NCI-H2107 treated with DMSO at 0.1 percent for 48 hours (cell line): ENCODE results near the gene CRYGA.
"Not testable (repeated sequence)": the region's sequence is repeated elsewhere in the genome, so short reads cannot be mapped to it uniquely, and the experiment has no call there.

Source experiments
- DNase-seq: peaks from one replicate; lab custom pipeline; 2025; ENCODE audit not compliant: unreplicated experiment; lab: John Stamatoyannopoulos, UW

The CRYGA gene

DNA sequence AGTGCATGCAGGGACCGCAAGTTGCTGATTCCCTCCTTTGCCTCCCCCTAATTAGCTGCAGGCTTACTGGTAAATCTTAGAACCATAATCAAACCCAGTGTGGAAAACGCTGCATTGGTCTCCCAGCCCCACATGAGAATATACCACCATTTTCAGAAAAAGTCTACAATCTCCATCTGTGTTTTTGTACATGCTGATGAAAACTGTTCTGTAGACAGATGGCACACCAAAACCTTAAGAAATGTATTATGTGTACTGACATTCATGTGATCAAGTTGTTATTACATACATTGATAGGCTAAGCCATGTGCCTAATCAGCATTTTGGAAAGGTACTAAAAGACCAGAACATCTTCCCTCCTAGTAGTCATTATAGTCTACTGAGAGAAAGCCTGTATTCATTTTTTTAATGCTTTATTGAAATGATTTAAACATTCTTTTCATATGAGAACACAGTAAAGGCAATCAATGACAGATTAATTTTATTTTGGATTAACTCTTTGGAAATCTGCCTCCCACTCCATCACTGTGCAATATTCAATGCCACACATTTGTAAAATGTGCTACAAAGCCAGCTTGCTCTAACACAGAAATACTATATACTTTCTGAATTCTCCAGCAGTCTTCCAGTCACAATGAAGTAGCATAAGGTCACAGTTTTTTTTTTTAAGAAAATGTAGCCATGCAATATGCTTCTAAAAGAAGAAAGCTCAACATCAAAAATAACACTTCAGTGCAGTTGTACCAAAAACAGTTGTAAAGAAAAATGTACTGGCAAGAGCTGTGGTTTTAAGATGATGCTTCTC, 1.8 kb upstream of the CRYGA start:
- DNase-seq = no peak

DNA sequence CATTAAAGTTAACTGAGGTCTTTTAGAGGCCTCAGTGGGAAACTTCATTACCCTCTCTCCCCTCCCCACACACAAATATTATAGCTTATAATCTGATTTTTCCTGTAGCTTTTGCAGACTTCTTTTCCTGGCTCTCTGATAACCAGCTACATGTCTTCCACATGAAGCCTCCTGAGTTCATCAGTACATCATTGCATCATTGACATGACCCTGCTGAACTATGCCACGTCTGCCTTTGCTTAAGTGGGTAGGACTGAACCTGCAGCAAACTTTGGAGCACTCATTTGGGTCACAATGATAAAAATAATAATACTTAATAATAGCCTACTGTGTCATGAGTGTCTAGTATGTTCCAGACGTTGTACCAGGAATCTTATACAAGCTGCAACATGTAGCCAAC, 7.0 kb downstream of the CRYGA start:
- DNase-seq = no peak

DNA sequence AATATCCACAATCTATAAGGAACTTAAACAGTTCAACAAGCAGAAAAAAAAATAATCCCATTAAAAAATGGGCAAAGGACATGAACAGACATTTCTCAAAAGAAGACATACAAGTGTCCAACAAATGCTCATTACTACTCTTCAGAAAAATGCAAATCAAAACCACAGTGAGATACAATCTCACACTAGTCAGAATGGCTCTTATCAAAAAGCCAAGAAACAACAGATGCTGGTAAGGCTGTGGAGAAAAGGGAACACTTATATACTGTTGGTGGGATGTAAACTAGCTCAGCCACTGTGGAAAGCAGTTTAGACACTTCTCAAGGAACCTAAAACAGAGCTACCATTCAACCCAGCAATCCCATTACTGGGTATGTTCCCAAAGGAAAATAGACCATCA, 10.2 kb downstream of the CRYGA start:
- DNase-seq = no peak

DNA sequence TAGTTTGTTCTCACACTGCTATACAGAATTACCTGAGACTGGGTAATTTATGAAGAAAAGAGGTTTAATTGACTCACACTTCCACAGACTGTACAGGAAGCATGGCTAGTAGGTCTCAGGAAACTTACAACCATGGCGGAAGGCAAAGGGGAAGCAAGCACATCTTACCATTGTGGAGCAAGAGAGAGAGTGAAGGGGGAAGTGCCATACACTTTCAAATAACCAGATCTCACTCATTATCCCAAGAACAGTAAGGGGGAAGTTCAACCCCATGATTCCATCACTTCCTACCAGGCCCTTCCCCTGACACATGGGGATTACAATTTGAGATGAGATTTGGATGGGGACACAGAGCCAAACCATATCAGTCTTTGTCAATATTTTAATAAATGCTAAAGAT, 12.4 kb downstream of the CRYGA start:
- no peak for DNase-seq

DNA sequence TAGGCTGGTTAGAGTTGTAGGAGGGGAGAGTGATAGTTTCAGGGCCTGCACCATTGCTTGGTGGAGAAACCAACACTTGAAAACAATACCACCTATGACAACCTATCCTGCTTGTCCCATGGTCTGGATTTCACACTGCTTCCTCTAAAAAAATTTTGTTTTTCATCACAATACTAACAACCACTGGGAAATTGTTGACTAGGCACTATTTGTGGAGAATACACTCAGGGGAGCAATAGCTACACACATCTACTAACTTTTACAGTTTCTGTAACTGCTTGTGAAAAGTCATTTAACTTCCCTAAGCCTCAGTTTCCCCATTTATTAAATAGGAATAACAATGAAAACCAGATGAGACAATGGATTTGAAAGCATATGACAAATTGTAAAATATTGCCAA, 13.3 kb downstream of the CRYGA start:
- DNase-seq = no peak

DNA sequence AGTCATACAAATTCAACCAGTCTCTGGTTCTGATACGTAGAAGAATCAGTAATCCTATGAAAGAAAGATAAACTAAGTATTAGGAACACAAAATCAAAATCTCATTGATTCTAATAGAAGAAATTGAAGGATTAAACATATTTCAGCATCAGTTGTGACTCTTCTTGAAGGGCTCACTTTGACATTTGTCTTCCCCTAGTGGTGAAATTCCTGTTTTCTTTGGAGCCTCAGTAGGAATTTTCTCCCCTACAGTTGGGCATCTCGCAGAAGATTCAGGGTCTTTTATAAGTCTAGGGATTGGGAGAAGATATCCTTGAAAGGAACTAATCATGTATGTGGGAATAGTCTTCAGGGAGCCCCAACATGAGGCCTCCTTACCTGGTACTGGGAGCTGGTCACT, 14.6 kb downstream of the CRYGA start:
- DNase-seq = no peak

DNA sequence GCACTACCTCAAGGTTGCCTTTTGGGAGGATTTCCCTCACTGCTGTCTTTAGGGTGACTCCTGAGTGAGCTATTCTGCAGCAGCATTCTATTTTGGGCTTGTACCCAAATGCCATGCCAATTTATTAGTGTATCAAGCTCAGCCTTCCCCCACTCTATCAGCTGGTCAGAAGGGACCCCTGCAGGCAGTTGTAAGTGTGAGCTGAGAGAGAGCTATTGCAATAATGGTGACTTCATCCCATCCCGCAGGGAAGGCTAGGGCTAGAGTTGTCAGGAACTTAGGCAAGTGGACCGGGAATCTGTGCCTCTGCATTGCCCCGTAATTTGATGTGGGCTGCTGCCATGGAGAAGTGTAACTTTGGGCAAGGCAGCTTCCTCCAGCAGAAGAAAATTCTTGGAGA, 15.6 kb downstream of the CRYGA start:
- no peak for DNase-seq

DNA sequence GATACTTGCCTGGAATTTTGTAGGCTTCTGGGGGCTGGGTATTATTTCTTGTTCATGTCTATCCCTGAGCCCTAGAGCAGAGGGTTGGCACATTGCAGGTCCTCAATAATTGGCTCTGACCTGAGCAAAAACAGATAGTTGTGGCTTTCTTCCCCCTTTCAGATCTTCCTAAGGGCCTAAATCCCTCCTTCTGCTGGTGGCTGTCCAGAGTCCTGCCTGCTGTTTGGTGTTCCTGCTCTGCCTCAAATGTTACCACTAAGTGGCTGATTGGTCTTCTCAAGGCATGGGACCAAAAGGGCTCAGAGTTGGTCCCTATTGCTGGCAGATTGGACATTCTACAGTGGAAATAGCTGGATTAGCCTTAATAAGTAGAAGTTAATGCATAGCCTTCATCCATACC, 16.4 kb downstream of the CRYGA start:
- DNase-seq = no peak

DNA sequence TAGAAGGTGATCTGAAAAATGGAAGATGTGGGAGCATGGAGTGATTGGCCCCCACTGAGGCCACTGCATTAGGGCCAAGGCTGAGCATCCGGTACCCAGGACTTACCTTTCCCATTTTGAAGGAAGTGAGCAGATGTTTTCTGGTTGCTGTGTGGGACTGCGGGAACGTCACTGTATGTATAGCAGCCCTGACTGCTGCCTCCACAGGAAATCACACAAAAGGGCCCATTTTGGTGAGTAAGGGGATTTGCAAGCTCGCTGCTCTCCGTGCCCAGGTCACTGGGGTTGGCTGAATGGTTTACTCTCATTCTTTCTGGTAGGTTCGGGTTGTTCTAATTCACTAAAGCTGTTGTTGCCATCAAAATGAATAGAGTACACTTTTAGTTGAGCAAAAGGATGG, 17.4 kb downstream of the CRYGA start, which contains the start of gene CRYGB:
Gene CRYGB, minus strand, starts transcription at position 153 of the 400 bp plus-strand sequence. Its CDS starts 38 bp downstream, at position 115.
- no peak for DNase-seq

DNA sequence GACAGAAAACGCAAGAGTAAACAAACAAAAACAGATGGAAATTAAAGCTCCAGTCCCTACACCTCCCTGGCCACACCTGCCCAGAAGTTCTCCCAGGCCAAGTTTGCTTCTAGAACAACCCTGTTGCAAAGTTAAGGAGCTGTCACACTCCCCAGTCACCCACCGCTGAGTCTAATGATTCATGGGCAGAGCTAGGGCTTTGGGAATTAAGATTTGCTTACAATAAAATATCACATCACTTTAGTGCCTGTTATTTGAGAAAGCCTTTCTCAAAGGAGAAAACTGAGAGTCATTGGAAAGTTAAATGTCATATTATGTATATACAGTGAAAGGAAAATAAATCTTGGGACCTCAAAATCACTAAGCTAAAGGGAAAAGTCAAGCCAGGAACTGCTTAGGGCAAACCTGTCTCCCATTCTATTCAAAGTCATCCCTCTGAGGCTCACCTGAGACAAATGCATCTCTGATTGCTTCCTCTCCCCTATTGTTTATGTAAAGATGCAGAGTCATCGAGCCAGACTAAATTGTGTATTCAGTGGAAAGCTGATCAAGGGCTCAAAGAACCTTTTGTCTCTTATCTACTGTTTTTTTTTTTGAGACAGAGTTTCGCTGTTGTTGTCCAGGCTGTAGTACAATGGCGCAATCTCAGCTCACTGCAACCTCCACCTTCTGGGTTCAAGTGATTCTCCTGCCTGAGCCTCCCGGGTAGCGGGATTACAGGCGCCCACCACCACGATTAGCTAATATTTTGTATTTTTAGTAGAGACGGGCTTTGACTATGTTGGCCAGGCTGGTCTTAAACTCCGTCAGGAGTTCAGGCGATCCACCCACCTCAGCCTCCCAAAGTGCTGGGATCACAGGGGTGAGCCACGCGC, 20.2 kb downstream of the CRYGA start:
- DNase-seq = peak; percentile 20

DNA sequence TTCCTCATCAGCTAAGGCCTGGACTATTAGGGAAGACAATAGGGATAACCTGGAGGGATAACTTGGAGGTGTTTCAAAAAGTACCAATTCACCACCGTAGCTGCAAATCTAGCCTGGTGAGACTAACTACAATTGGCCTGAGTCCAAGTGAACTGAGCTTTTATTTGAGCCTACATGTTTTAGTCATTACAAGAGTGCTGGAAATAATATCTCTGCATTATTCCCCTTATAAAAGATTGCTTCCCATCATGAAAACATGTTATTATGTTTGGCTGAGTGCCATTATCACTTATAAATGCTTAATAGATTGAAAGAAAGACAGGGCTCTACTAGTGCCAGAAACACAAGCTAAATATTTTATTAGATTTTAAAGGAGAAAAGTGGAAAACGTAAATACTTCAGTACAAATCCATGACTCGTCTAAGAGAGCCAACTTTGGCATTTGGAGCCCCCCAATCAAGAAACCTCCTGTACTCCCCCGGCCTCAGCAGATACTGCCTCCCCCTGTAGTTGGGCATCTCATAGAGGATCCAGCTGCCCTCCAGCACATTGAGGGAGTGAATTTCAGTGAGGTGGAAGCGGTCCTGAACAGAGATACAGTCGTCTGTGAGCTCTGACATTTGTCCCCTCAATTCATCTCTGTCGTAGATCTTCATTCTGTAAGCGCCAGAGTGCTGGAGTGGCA, 21.0 kb downstream of the CRYGA start:
- peak; percentile 74 for DNase-seq

DNA sequence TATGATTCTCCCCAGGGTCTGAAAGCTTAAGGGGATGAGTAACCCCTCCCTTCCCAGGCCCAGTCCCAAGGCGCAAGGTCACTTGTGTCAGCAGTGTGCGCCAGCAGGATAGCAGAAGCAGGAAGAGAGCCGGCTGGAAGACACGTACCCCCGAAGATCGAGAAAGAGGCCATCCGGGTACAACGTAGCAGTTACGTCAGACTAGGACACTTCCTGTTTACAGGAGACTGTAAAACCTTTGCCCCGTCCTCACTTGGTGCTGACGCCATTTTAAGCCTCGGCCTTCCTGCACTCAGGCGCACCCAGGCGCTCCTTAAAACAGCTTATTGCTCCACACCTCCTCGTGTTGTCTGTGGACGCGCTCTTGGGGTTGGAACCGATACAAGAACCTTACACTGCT, 23.9 kb downstream of the CRYGA start:
- DNase-seq = no peak

DNA sequence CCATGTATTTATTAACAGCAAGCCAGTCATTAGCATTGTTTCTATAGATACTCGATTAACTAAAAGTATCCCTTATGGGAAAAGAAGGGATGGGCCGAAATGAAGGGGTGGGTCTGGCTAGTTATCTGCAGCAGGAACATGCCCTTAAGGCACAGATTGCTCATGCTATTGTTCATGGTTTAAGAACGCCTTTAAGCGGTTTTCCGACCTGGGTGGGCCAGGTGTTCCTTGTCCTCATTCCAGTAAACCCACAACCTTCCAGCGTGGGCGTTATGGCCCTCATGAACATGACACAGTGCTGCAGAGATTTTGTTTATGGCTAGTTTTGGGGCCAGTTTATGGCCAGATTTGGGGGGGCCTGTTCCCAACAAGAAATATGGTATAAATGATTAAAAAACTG, 25.1 kb downstream of the CRYGA start:
- DNase-seq = not testable (repeated sequence)

DNA sequence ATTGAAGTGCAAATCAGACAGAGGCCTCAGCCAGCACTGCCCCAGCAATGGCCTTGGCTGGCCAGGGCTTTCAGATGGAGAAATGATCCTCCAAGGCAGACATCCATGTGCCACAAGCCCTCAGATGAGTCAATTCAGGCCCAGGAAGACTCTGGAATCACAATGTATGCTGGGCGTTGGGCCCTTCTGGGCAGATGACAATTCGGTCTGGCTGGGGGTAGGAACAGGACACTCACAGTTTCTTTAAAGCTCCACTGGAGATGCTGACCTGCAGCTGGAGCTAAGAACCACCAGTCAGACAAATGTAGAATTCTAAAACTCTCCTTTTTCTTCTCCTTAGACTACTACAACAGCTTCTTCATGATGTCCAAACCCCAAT, 26.7 kb downstream of the CRYGA start:
- DNase-seq = no peak

DNA sequence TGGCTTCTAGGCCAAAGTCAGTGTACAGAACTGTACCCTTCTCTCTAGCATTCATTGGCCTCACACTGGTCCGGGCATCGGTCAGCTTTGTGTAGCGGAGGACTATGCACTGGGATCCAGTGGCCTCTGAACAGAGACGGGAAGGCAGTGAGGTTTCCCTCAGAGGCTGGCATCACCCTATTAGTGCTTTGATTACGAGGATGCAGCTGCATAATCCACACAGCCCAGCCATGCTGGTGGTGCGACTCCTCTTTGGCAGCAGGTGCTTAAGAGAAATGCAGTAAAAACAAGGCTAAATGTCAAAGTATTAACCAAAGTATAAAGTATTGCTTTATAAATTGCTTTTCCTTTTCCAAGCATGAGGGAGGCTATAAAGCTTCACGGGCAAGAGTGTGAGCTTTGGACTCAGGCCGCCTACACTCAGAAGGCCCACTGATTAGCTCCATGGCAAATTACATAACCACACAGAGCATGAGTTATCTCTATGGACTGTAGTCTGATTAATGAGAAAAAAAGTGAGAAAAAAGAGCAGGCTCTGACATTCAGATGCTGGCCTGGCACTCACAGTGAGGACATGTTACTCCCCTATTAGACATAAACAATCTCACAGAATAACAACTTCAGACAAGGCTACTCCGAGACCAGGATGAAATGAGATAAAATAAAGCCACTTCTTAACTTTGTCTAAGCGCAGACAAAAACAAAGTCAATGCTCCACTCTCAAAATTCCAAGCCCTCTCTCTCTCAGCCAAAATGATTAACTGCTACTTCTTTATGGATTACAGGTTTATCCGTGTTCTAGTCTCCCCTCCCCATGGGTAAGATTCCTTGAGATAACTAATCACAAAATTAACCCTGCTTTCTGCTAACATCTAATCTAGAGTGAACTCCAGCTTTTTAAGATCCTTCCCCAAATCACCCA, 27.3 kb downstream of the CRYGA start:
- DNase-seq = no peak

DNA sequence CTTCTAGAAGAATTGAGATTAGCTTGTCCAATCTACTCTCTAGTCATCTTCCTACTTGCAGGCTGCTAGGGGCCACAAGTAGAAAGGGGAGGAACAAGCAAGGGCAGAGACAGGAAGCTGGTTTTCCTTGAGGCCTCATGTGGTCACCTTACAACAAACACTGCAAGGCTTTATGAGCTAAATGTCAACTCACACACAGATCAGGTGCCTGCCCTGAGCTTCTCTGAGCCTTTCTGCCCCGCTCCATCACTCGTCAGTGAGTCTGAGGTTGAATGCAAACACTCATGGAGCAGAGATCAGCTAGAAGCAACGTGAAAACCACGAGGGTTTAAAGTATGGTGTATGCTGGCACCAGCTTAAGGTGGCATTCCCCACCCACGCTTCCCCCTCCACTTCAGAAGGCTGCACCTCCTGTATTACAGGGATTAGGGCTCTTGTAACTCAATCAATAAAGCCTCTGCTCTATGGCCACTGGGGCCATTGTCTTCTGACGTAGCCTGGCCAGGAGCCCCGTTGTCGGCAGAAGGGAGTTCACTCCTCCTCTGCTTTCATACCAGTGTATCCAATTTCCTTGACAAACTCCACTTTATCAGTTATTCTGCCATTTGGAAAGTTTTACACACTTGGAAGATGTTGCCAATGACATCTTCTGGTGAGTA, 28.3 kb downstream of the CRYGA start:
- no peak for DNase-seq

DNA sequence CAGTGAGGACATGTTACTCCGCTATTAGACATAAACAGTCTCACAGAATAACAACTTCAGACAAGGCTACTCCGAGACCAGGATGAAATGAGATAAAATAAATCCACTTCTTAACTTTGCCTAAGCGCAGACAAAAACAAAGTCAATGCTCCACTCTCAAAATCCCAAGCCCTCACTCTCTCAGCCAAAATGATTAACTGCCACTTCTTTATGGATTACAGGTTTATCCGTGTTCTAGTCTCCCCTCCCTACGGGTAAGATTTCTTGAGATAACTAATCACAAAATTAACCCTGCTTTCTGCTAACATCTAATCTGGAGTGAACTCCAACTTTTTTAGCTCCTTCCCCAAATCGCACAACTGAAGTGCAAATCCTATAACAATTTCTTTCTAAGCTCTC, 32.7 kb downstream of the CRYGA start:
- no peak for DNase-seq

DNA sequence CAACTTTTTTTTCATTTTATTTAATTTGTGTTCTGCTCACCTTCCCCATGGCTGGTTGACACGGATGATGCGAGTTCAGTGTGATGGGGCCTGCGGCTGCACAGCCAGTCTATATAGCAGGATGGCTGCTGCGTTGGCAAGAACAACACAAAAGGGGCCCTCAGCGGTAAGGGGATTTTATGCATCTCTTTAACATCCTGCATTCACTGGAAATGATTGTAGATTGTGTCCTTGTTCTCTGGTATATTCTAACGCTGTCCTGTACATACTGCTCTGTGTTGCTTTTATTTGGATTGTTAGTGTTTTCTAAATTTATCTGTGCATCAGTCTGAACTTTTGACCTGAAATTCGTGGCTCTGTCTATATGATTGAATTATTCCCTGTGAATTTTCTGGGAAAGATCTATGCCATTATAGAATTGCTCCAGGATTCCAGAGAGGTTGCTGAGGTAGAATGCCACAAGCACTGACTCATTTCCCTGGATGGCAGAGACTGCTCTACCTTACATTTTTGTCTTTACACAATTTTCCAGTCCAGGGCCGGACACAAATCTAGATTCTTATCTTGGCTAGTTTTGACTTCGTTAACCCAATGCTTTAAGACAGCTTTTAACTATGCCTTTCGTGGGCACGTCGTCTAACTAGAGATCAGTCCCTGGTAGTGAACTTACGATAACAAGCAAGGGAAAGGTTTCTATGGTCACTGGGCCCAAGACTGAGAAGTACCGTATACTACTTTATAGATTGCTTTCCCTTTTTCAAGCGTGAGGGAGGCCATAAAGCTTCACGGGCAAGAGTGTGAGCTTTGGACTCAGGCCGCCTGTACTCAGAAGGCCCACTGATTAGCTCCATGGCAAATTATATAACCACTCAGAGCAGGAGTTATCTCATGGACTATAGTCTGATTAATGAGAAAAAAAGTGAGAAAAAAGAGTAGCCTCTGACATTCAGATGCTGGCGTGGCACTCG, 33.4 kb downstream of the CRYGA start, which contains the start of gene CRYGC:
Gene CRYGC, minus strand, starts transcription at position 85 of the 968 bp plus-strand sequence. Its CDS starts 36 bp downstream, at position 49.
- DNase-seq = no peak

DNA sequence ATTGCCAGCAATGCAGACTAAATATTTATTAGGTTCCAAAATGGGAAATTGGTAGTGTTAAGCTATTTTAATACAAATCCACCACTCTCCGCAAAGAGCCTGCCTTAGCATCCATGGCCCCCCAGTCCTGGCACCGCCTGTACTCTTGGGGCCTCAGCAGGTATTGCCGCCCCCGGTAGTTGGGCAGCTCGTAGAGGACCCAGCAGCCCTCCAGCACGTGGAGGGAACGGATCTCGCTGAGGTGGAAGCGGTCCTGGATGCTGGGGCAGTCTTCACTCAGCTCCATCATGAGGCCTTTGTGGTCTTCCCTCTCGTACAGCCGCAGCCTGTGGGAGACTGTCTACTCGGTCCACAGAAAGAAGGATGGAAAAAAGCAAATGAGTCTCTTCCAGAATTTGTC, 35.3 kb downstream of the CRYGA start:
- DNase-seq = no peak
